Fibroblast of mammary gland (primary cell): ENCODE results near the gene WIPI1.
"Not testable (repeated sequence)": the region's sequence is repeated elsewhere in the genome, so short reads cannot be mapped to it uniquely, and the experiment has no call there.

Experiments used
- DNase-seq: peaks from one replicate; pipeline ENCODE4 v3.0.0-alpha.2; 2010; ENCODE audit warnings: low read depth
- H3K4me3 ChIP-seq: 2 replicates; pipeline ENCODE4 v1.5.1; 2011; ENCODE audit warnings: low read depth, mild to moderate bottlenecking, low read length, moderate library complexity; ENCODE audit not compliant: control insufficient read depth
- TF ChIP-seq, protein P1 (sequence below): conservative IDR thresholded peaks from 2 replicates; pipeline ENCODE4 v1.5.1; 2011; ENCODE audit warnings: low read depth, low read length, inconsistent platforms; ENCODE audit not compliant: control insufficient read depth, insufficient read depth

WIPI1 gene

DNA sequence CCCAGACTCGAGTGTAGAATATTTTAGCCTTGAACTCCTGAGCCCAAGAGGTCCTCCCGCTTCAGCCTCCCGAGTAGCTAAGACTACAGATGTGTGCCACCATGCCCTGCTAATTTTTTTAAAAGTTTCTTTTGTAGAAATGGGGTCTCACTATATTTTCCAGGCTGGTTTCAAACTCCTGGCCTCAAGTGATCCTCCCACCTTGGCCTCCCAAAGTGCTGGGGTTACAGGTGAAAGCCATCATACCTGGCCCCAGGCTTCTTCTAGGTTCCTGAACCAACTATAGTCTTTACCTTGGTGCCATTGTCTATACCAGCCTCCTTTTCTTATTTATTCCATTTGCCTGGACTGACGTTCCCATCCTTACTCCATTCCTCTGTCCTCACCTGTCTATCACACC is 37.8 kb upstream of the WIPI1 start:
- no peak for DNase-seq

DNA sequence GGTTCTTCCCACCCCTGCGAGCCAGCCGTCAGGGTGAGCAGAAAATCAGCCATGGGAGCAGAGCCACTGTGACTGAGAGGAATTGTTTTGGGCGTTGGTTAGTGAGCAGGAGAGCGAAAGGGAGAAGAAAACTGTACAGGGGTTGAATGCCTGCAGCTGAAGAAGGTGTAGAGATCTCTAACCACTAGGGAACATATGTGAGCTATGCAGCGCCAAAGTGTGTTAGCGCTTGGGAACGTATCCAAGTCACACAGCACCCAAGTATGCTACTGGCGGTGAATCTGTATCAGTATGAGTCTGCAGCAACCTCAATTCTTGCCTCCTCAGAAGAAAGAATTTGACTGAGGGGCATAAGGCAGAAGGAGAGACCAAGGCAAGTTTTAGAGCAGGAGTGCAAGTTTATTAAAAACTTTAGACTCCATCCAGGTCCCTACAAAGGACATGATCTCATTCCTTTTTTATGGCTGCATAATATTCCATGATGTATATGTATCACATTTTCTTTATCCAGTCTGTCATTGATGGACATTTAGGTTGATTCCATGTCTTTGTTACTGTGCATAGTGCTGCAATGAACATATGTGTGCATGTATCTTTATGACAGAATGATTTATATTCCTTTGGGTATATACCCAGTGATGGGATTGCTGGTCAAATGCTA is 35.2 kb upstream of the WIPI1 start:
- DNase-seq, H3K4me3 ChIP-seq: not testable (repeated sequence)

More for the DNA sequence above, 37.8 kb upstream of the WIPI1 start:
- TF ChIP-seq, protein P1, sequence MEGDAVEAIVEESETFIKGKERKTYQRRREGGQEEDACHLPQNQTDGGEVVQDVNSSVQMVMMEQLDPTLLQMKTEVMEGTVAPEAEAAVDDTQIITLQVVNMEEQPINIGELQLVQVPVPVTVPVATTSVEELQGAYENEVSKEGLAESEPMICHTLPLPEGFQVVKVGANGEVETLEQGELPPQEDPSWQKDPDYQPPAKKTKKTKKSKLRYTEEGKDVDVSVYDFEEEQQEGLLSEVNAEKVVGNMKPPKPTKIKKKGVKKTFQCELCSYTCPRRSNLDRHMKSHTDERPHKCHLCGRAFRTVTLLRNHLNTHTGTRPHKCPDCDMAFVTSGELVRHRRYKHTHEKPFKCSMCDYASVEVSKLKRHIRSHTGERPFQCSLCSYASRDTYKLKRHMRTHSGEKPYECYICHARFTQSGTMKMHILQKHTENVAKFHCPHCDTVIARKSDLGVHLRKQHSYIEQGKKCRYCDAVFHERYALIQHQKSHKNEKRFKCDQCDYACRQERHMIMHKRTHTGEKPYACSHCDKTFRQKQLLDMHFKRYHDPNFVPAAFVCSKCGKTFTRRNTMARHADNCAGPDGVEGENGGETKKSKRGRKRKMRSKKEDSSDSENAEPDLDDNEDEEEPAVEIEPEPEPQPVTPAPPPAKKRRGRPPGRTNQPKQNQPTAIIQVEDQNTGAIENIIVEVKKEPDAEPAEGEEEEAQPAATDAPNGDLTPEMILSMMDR, result no peak
- H3K4me3 ChIP-seq, result no peak overlapping the region

GRCh38 chr17:68491381-68492231 is 34.3 kb upstream of the WIPI1 start:
- DNase-seq, result peak; percentile 68
- H3K4me3 ChIP-seq, result no peak overlapping the region
- TF ChIP-seq, protein P1, result no peak

DNA sequence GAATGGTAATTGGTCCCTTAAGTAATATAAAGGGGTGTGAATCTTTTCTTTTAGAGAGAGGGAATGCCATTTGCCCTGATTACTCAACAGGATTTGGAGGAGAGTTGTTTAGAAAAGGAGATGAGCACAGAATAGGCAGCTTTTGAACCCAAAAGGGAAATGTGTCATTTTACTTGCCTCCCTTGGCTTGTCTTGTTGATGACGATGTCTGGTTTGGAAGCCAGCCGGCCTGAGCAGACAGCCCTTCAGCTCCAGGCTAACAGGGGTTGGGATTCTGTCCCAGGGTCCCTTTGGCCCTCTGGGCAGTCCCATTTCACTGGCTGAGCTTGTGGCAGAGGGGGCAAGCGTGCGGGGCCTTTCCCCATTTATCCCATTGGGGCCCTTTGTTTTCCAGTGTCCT is 32.6 kb upstream of the WIPI1 start:
- peak; percentile 75 for DNase-seq
- TF ChIP-seq, protein P1, result no peak
- H3K4me3 ChIP-seq, result no peak overlapping the region

GRCh38 chr17:68484458-68484857 is 27.2 kb upstream of the WIPI1 start:
- TF ChIP-seq, protein P1, result no peak
- no peak for DNase-seq
- H3K4me3 ChIP-seq, result no peak overlapping the region

GRCh38 chr17:68482576-68483041 is 25.3 kb upstream of the WIPI1 start:
- DNase-seq, result no peak
- TF ChIP-seq, protein P1, result no peak
- no peak overlapping the region for H3K4me3 ChIP-seq

GRCh38 chr17:68480885-68481284 is 23.6 kb upstream of the WIPI1 start:
- TF ChIP-seq, protein P1, result no peak
- H3K4me3 ChIP-seq, result no peak overlapping the region
- no peak for DNase-seq
